Iris pigment epithelial cell (primary cell): Measurements from ENCODE around the gene OTULIN.

ENCODE experiments used
- DNase-seq: peaks from one replicate; pipeline ENCODE4 v3.0.0-alpha.2; 2011; ENCODE audit warnings: low read depth

OTULIN gene

DNA sequence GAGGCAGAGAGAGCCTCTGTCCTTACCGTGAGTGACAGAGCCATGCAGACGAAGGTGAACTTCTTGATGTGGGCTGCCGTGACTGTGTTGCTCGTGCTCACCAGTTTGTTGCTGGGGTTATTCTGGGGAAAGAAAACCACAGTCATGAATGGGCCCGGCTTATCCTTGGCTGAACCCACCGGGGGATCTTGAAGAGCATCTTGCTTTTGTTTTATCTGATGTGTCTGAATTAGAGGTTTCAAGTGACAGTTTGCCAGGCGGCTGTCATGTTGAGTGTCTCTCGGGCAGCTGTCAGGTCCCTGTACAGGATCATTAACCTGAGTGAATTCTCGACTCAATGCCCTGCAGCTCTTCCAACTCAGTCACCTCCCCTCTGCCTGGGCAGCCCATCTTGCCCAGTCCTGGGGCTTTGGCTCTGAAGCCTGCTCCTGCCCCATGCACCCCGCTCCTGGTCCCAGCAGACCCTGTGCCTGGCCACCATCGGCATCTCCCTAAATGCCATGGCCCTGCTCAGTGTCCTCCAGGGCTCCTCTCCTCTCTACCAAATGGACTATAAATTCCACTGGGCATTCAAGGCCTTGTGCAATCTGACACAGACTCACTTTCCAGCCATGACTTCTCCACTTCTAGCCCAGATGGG is 77.4 kb downstream of the OTULIN start:
- DNase-seq = no peak

DNA sequence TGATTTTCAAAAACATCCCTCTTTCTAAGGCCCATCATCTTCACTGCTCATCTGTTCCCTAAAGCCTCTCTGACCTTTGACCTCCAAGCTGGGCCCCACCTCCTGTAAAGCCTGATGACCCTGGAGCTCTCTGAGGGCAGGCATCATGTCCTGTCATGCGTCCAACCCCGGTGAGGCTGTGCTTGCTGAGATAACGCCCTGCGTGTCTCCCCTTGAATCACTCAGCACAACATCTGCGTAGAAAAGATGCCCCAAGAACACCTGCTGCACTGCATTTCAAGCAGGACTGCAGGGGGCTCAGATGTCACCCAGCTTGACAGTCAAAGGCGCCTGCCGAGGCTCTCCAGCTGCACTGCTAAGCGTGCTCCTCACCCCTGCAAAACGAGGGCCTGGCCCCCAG is 78.0 kb downstream of the OTULIN start:
- DNase-seq = no peak

DNA sequence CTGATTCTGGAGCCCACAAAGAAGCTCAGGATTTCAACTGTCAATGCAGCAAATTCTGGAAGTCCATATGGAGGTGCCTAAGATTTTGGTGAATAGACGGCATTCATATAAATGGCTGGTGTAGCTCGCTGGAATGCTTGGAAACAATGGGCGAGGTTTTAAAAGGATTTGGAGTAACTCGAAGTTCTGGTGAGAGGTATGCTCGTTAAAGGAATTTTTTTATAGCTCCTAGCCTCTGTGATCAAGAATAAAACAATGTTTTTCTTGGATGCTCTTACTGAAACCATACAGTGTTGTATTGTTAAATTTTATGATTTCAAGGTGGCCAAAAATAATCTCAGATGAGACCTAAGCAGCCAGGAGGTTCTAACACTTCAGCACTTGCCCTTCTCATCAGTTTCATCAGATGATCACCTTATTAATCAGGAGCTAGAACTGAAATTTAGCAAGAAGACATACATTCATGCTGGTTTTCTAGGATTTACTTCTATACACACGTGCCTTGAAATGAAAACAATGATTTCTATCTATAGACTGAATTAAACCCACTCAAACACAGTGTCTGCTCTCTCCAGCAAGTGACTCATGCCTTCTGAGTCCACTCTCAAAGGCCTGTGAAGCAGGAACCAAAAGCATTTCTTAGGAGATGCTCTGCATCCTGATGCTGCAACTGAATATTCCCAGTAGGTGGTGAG is 79.2 kb downstream of the OTULIN start:
- peak; percentile 46 for DNase-seq

DNA sequence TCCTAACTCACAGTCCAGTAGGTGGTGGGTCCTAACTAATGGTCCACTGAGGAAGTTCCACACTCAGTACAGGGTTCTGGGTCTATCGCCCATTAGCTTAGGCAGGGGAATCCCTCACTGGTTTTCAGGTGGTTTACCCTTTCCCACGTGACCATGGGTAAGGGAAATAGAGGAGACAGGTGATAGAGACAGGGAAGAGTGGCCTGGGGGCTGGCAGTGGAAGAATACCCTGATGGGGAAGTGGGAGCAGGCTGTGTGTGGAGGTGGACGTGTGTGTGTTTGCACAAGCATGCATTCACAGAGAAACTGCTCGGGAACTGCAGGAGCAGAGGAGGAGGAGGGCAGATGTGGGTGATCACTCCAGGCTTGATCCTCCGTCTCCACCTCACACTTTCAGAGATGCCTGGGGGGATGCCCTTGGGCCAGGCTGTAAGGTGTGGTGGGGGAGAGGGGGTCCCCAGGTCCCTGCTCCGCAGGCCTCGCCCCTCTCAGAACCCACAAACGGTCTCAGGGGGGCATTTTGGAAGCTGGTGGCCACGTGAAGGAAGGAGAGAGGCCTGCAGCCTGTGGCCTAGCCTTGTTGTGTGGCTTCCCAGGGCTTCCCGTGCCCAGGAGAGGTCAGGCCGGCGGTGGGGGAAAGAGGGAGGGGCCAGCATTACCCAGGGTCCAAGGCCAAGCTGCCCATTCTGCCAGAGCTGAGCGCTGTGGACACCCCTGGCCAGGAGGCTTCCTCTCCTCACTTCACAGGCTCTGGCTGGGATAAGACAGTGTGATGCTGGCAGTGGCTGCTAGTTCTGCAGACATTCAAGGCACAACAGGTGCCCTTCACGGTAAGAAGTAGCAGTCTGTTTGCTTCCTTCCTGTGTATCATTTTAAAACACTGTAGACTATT is 80.0 kb downstream of the OTULIN start:
- DNase-seq = no peak

DNA sequence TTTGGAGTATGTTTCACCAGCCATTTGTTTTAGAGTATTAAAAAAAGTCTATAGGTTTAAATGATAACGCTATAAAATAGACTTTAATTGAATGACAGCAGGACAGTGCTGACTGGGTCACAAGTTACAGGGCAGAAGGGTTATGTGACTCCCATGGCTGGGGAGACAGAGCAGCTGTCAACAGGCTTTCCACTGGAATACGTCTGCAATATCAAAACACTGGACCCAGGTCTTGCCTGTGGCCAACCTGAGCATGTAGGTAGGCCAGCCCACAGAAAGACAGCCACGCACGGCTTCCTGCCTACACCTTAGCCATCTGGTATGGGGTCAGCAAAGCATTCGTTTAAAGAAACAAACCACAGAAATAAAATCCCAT is 80.7 kb downstream of the OTULIN start:
- DNase-seq = no peak

DNA sequence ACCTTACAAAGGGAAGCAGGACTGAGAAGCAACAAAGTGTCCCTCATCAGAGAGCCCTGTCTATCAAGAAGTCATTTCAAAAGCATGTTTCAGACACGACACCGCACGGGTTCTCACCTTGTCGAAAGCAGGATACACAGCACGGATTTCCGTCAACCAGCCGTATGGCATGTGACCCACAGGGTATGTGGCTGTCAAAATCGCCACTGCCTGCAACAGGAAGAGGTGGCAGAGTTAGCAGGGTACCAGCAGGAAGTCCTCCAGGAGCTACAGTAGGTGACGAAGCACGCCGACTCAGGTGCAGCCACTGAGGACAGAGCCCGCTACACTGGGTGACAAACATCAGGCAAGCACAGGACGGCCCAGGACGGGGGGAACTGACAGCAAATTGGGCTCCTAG is 81.2 kb downstream of the OTULIN start:
- DNase-seq = no peak

DNA sequence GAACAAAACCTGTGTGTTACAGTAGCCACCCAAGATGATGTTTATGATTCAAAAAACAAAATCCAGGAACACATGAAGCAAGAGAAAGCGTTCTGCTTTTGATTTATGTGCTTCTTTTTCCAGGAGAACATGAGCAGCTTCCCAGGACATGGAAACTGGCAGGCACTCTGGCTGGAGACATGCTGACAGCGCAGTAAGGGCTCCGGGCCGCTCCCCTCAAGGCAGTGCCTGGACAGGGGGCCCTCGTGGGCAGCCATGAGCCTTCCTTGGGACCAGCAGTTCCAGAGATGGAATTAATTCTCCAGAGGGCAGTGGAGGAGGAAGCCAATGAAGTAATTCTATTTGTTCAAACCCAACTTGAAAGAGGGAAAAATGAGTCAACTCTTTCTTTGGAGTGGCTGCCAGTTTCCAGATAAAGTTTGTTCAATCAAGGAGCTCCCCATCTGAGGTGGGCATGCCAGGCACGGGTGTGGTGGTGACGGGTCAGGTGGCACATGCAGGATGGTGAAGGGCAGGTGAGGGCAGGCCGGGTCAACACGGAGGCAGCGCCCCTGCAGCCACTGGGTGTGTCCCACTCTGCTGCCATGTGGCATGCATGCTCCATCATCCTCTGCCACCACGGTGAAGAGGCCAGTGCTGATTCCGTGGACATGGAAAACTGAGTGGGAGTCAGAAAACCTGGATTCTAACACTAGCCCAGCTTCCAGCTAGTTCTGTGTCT is 83.8 kb downstream of the OTULIN start:
- DNase-seq = no peak
